Measurements from ENCODE around the gene TLR8.

The TLR8 gene

DNA sequence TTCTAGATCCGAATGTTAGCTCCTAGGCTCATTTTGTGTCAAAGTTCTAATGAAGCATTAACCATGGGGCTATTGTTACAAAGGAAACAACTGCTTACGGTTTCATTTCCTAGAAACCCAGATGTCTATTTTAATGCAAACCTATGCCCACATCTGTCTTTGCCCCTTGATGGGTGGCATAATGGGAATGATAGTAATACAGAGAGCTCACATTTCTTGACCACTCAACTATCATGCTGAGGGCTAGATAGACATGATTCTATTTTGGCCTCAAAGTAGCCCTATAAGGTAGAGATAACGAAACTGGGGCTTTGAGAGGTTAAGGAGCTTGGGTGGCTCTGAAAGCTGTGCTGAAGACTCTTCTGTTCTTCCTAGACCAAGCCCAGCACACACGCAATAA lies 37.7 kb upstream of the TLR8 start:
- TF ChIP-seq CTCF (IDR thresholded peaks at IDR 0.05; ENCODE audit: poor library complexity, severe bottlenecking), result no peak
- Histone ChIP-seq H3K27ac (ENCODE audit: poor library complexity, severe bottlenecking) (no peak overlapping the region), H3K9me3 (ENCODE audit: severe bottlenecking) (no peaks in the 10 kb centered on the region), H3K4me3 (ENCODE audit: severe bottlenecking) (no peak overlapping the region), H3K36me3 (ENCODE audit: low read depth) (no peaks in the 10 kb centered on the region), H3K4me1 (ENCODE audit: insufficient read depth, poor library complexity, severe bottlenecking) (no peaks in the 10 kb centered on the region), H3K27me3 (ENCODE audit: insufficient read depth, poor library complexity, severe bottlenecking) (no peaks in the 10 kb centered on the region)
- DNase-seq (ENCODE audit: low spot score) (no peak), ATAC-seq (ENCODE audit: low read depth) (no peak)

DNA sequence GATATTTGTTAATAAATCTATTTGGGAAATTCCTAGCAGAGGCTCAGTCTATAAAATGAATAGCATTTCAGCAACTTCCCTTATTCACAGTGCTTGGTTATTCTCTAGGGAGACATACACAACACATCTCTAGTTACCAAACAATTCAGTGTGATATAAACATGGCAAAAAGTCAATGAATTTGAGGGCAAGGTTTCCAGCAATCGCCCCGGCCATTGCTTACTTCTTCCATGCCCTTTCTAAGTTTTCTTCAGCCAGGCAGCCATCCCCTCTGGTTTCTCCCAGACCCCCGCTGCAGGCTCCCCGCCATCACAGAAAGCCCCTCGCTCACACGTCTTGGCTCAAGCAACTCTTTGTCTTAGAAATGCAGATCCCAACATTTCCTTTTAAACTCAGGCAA lies 35.2 kb upstream of the TLR8 start:
- DNase-seq (ENCODE audit: low spot score), result no peak
- Histone ChIP-seq H3K9me3 (ENCODE audit: severe bottlenecking) (no peaks in the 10 kb centered on the region), H3K4me1 (ENCODE audit: insufficient read depth, poor library complexity, severe bottlenecking) (no peaks in the 10 kb centered on the region), H3K36me3 (ENCODE audit: low read depth) (no peaks in the 10 kb centered on the region), H3K27ac (ENCODE audit: poor library complexity, severe bottlenecking) (no peak overlapping the region), H3K27me3 (ENCODE audit: insufficient read depth, poor library complexity, severe bottlenecking) (no peaks in the 10 kb centered on the region), H3K4me3 (ENCODE audit: severe bottlenecking) (no peak overlapping the region)
- ATAC-seq (ENCODE audit: low read depth), result no peak
- no peak for TF ChIP-seq CTCF (IDR thresholded peaks at IDR 0.05; ENCODE audit: poor library complexity, severe bottlenecking)

- no peak for ATAC-seq (ENCODE audit: low read depth)
- no peak for TF ChIP-seq CTCF (IDR thresholded peaks at IDR 0.05; ENCODE audit: poor library complexity, severe bottlenecking)
- H3K4me3 ChIP-seq (ENCODE audit: severe bottlenecking), result no peak overlapping the region
Observed at GRCh38 chrX:12872741-12873140, 33.7 kb upstream of the TLR8 start.

GRCh38 chrX:12874581-12874980 lies 31.8 kb upstream of the TLR8 start:
- DNase-seq (ENCODE audit: low spot score) (no peak), ATAC-seq (ENCODE audit: low read depth) (no peak)
- Histone ChIP-seq H3K4me1 (ENCODE audit: insufficient read depth, poor library complexity, severe bottlenecking) (no peaks in the 10 kb centered on the region), H3K9me3 (ENCODE audit: severe bottlenecking) (no peaks in the 10 kb centered on the region), H3K27me3 (ENCODE audit: insufficient read depth, poor library complexity, severe bottlenecking) (no peaks in the 10 kb centered on the region), H3K27ac (ENCODE audit: poor library complexity, severe bottlenecking) (no peak overlapping the region), H3K36me3 (ENCODE audit: low read depth) (no peaks in the 10 kb centered on the region), H3K4me3 (ENCODE audit: severe bottlenecking) (no peak overlapping the region)
- no peak for TF ChIP-seq CTCF (IDR thresholded peaks at IDR 0.05; ENCODE audit: poor library complexity, severe bottlenecking)

More at GRCh38 chrX:12872741-12873140, 33.7 kb upstream of the TLR8 start:
- Histone ChIP-seq H3K4me1 (ENCODE audit: insufficient read depth, poor library complexity, severe bottlenecking) (no peaks in the 10 kb centered on the region), H3K27me3 (ENCODE audit: insufficient read depth, poor library complexity, severe bottlenecking) (no peaks in the 10 kb centered on the region), H3K27ac (ENCODE audit: poor library complexity, severe bottlenecking) (no peak overlapping the region), H3K36me3 (ENCODE audit: low read depth) (no peaks in the 10 kb centered on the region), H3K9me3 (ENCODE audit: severe bottlenecking) (no peaks in the 10 kb centered on the region)
- DNase-seq (ENCODE audit: low spot score), result no peak

GRCh38 chrX:12877386-12877785 lies 29.0 kb upstream of the TLR8 start:
- H3K27ac ChIP-seq (ENCODE audit: poor library complexity, severe bottlenecking), result no peak overlapping the region
- ATAC-seq (ENCODE audit: low read depth), result no peak
- TF ChIP-seq CTCF (IDR thresholded peaks at IDR 0.05; ENCODE audit: poor library complexity, severe bottlenecking), result no peak
- H3K9me3 ChIP-seq (ENCODE audit: severe bottlenecking), result no peaks in the 10 kb centered on the region
- H3K4me1 ChIP-seq (ENCODE audit: insufficient read depth, poor library complexity, severe bottlenecking), result no peaks in the 10 kb centered on the region
- DNase-seq (ENCODE audit: low spot score), result no peak
- no peaks in the 10 kb centered on the region for H3K27me3 ChIP-seq (ENCODE audit: insufficient read depth, poor library complexity, severe bottlenecking)
- H3K4me3 ChIP-seq (ENCODE audit: severe bottlenecking), result no peak overlapping the region
- no peaks in the 10 kb centered on the region for H3K36me3 ChIP-seq (ENCODE audit: low read depth)

All from RWPE2 (cell line).